Natural killer cell (primary cell): ENCODE results near the gene C1QBP. TPM values are rescaled to one million over a fixed set of nuclear protein-coding genes. Genes with fewer than 3 reads are reported as not detected.
A peak's percentile ranks its signal among the peaks of the same experiment; 100 is the strongest.

Experiments used
- ATAC-seq, 3 donors: fragments of 150-1000 bp in 2 of 3; fragments of 200-7000 bp in 1 of 3; cut with Tn5 transposase; 1 replicate in 1 of 3; 2 replicates in 2 of 3; pipeline ENCODE4 v1.10.0; 2021; ENCODE audit warnings: mild to moderate bottlenecking in 2 of 3, moderate library complexity in 2 of 3
- DNase-seq, 2 donors: peaks; one replicate each; pipeline versions ENCODE4 v3.0.0 to v3.0.0-alpha.2; 2013 to 2021; ENCODE audit warnings: mixed read lengths in 1 of 2
- H3K27ac ChIP-seq: one replicate; pipeline ENCODE4 v1.5.1; 2013; ENCODE audit warnings: mild to moderate bottlenecking, low read length
- H3K27me3 ChIP-seq: one replicate; pipeline ENCODE4 v1.6.1; 2013; ENCODE audit warnings: low read length; ENCODE audit not compliant: control insufficient read depth, insufficient read depth
- H3K36me3 ChIP-seq: one replicate; pipeline ENCODE4 v1.6.1; 2013; ENCODE audit warnings: low read length; ENCODE audit not compliant: control insufficient read depth, insufficient read depth
- H3K4me1 ChIP-seq: one replicate; pipeline ENCODE4 v1.6.1; 2013; ENCODE audit warnings: low read length; ENCODE audit not compliant: control insufficient read depth, insufficient read depth
- H3K4me3 ChIP-seq: one replicate; pipeline ENCODE4 v1.5.1; 2013; ENCODE audit warnings: low read length
- H3K9me3 ChIP-seq: one replicate; pipeline ENCODE4 v1.6.1; 2013; ENCODE audit warnings: low read length; ENCODE audit not compliant: control insufficient read depth, insufficient read depth
- H3K27ac Mint-ChIP-seq, 2 donors: one replicate each; pipeline ENCODE4 v1.8.0; 2022; ENCODE audit warnings: mild to moderate bottlenecking in 2 of 2, mixed read lengths in 2 of 2, moderate library complexity in 1 of 2
- H3K27me3 Mint-ChIP-seq, 2 donors: one replicate each; pipeline ENCODE4 v1.8.0; 2022; ENCODE audit warnings: low read depth in 2 of 2, mixed read lengths in 2 of 2
- H3K36me3 Mint-ChIP-seq: one replicate; pipeline ENCODE4 v1.8.0; 2022; ENCODE audit warnings: mixed read lengths
- H3K4me1 Mint-ChIP-seq, 2 donors: one replicate each; pipeline ENCODE4 v1.8.0; 2022; ENCODE audit warnings: mixed read lengths in 2 of 2
- H3K4me3 Mint-ChIP-seq: one replicate; pipeline ENCODE4 v1.8.0; 2022; ENCODE audit warnings: mild to moderate bottlenecking, moderate library complexity, mixed read lengths
- H3K9me3 Mint-ChIP-seq, 2 donors: one replicate each; pipeline ENCODE4 v1.8.0; 2022; ENCODE audit warnings: mixed read lengths in 2 of 2
- WGBS: methylation state at CpG from one replicate; pipeline ENCODE4 v1.1.7; 2013; ENCODE audit warnings: missing lambda C conversion rate; ENCODE audit not compliant: insufficient coverage; 5-methylcytosine and 5-hydroxymethylcytosine counted together
- intact Hi-C: fragments of 100-400 bp; cut with micrococcal nuclease; formaldehyde crosslinking; loops from one replicate; pipeline ENCODE4 v1.14.2; 2022
- total RNA-seq, 4 donors: library from RNA; stranded (reverse); fragments of 120-200 nt in 1 of 4; gene quantifications; one replicate each; pipeline versions ENCODE4 v1.2.3 to v1.2.4, GENCODE V29; 2013 to 2022
- TF ChIP-seq, protein P1 (sequence below): fragments of 200-600 bp; IDR thresholded peaks from one replicate; pipeline ENCODE4 v1.8.0; 2022; ENCODE audit warnings: antibody characterized with exemption

The C1QBP gene
- total RNA-seq, 3 donors from 2014 or later (not counting 1 experiment from before 2014, with no cell fraction given) = 38.1 to 40.8 (median 40.0) TPM

DNA sequence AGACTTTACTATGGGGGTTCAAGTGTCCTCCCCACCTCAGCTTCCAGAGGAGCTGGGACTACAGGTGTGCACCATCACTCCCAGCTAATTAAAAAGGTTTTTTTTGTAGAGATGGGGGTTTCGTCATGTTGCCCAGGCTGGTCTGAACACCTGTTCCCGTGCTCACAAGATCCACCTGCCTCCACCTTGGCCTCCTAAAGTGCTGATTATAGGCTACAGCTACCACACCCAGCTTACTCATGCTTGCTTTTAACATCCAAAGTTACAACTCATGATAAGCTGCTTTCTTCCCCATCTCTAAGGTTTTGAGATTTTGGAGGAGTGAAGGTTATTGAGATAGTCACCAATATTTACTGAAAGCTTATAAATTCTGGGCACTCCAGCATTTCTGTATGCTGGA is 22.1 kb downstream of the C1QBP start:
- H3K4me1 Mint-ChIP-seq = peaks cover 40% of the 10 kb centered on the region in 2 donors
- no peaks in the 10 kb centered on the region for H3K9me3 Mint-ChIP-seq
- TF ChIP-seq, protein P1, sequence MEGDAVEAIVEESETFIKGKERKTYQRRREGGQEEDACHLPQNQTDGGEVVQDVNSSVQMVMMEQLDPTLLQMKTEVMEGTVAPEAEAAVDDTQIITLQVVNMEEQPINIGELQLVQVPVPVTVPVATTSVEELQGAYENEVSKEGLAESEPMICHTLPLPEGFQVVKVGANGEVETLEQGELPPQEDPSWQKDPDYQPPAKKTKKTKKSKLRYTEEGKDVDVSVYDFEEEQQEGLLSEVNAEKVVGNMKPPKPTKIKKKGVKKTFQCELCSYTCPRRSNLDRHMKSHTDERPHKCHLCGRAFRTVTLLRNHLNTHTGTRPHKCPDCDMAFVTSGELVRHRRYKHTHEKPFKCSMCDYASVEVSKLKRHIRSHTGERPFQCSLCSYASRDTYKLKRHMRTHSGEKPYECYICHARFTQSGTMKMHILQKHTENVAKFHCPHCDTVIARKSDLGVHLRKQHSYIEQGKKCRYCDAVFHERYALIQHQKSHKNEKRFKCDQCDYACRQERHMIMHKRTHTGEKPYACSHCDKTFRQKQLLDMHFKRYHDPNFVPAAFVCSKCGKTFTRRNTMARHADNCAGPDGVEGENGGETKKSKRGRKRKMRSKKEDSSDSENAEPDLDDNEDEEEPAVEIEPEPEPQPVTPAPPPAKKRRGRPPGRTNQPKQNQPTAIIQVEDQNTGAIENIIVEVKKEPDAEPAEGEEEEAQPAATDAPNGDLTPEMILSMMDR = no peak
- Histone ChIP-seq H3K27me3 (no peaks in the 10 kb centered on the region), H3K4me3 (no peak overlapping the region), H3K27ac (no peak overlapping the region), H3K9me3 (no peaks in the 10 kb centered on the region), H3K4me1 (peaks cover 26% of the 10 kb centered on the region), H3K36me3 (peaks cover 42% of the 10 kb centered on the region)
- ATAC-seq (no peak), DNase-seq (no peak)
- 91% methylated on average over 2 of the region's 2 CpGs for WGBS
- H3K27me3 Mint-ChIP-seq = no peaks in the 10 kb centered on the region
- peaks cover 18% of the 10 kb centered on the region for H3K36me3 Mint-ChIP-seq
- intact Hi-C loops = loop anchor here (5.0 kb wide), 1 partner anchor 470 kb away; the partner anchor contains the start of gene PFN1
- H3K27ac Mint-ChIP-seq = peak overlapping the region in 1 of 2 donors; percentile 43
- H3K4me3 Mint-ChIP-seq = peak overlapping the region; percentile 65

DNA sequence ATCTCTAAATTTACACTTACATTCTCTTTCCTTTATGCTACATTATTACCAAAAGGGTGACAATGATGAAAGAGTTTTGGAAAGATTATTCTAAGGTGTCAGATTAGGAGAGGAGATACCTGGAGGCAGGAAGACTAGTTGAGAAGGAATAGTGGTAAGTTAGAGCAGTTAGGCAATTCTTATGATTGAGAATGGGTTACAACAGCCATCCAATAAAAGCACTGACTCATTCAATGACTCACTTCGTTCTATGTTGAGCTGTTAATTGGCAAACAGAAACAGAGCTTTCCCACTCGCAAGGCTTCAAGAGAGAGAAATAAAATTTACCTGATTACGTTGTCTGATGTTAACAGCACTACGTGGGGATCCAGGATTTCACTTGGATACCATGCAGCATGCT is 25.3 kb downstream of the C1QBP start:
- no peak overlapping the region for H3K4me3 ChIP-seq
- intact Hi-C loops = no loop called here
- ATAC-seq (no peak), DNase-seq (no peak)
- Mint-ChIP-seq H3K27ac (no peak overlapping the region), H3K36me3 (peaks cover 31% of the 10 kb centered on the region), H3K27me3 (no peaks in the 10 kb centered on the region), H3K4me1 (peaks cover 28 to 36% of the 10 kb centered on the region in 2 donors), H3K9me3 (no peaks in the 10 kb centered on the region), H3K4me3 (no peak overlapping the region)
- no peaks in the 10 kb centered on the region for H3K27me3 ChIP-seq
- TF ChIP-seq, protein P1 = no peak
- no peak overlapping the region for H3K27ac ChIP-seq
- H3K36me3 ChIP-seq = peaks cover 67% of the 10 kb centered on the region
- peaks cover 17% of the 10 kb centered on the region for H3K4me1 ChIP-seq
- no peaks in the 10 kb centered on the region for H3K9me3 ChIP-seq
- WGBS = 83% methylated on average over 4 of the region's 4 CpGs

DNA sequence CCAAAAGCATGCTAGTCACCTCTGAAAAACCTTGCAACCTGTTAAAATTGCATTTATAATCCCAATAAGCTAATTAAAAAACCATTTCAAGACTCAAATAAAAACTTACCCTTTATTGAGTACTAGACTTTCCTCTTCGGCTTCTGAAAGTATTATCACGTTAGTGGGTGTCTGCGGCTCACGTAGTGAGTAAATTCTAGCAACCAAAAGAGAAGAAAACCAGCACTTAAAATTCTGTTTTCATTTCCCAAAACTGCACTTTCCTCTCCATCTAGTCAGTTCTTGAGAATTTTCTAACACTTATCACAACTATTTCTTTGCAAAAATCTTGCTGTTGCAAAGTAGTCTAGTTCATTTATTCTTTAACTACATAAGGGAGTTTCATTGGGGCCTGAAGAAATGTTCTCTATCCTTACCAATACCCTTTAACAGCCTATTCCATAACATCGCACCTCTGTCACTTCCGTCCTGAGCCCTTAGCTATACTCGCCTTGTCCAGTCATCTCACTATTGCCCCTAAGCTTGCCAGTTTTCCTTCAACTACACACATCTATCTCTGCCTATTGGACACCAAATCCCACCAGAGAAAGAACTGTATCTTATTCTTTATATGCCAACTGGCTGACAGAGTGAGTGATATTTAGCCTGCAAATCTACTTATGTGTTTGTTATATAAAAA is 28.2 kb downstream of the C1QBP start:
- WGBS = 86% methylated on average over 7 of the region's 7 CpGs
- TF ChIP-seq, protein P1 = no peak

DNA sequence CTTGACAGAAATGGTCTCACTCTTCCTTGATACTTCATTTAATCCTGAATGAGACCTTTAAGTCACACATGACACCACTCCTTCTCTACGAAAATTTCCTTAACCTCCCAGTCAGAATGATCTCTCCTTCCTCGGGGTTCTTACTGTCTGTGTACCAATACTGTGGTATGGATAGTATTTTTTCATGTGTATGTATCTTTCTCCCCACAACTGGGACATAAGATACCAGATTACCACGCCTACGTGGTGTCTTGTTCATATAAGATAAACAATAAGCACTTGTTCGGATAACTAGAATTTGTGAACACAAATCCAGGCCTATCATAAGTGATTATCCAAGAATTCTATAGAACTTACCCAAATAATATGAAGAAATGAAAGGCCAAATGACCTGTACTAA is 30.8 kb downstream of the C1QBP start:
- H3K9me3 ChIP-seq = no peaks in the 10 kb centered on the region
- Mint-ChIP-seq H3K9me3 (no peaks in the 10 kb centered on the region), H3K4me3 (no peak overlapping the region), H3K4me1 (peaks cover 19 to 21% of the 10 kb centered on the region in 2 donors), H3K27me3 (no peaks in the 10 kb centered on the region), H3K36me3 (peaks cover 25% of the 10 kb centered on the region), H3K27ac (no peak overlapping the region)
- WGBS = 74% methylated on average over 3 of the region's 5 CpGs
- no peak for ATAC-seq
- no peak overlapping the region for H3K27ac ChIP-seq
- intact Hi-C loops = no loop called here
- TF ChIP-seq, protein P1 = no peak
- no peak for DNase-seq
- no peaks in the 10 kb centered on the region for H3K27me3 ChIP-seq
- no peaks in the 10 kb centered on the region for H3K4me1 ChIP-seq
- H3K4me3 ChIP-seq = no peak overlapping the region
- peaks cover 91% of the 10 kb centered on the region for H3K36me3 ChIP-seq

More for the DNA sequence above, 28.2 kb downstream of the C1QBP start:
- Mint-ChIP-seq H3K4me3 (no peak overlapping the region), H3K36me3 (peaks cover 31% of the 10 kb centered on the region), H3K9me3 (no peaks in the 10 kb centered on the region), H3K4me1 (peaks cover 23 to 26% of the 10 kb centered on the region in 2 donors), H3K27me3 (no peaks in the 10 kb centered on the region), H3K27ac (no peak overlapping the region)
- no peak overlapping the region for H3K27ac ChIP-seq
- DNase-seq (no peak), ATAC-seq (no peak)
- no peak overlapping the region for H3K4me3 ChIP-seq
- peaks cover 90% of the 10 kb centered on the region for H3K36me3 ChIP-seq
- no peaks in the 10 kb centered on the region for H3K27me3 ChIP-seq
- intact Hi-C loops = no loop called here
- no peaks in the 10 kb centered on the region for H3K4me1 ChIP-seq
- H3K9me3 ChIP-seq = no peaks in the 10 kb centered on the region
